ENCODE data around the gene LTO1.

Gene LTO1

GRCh38 chr11:69657456-69657910 lies 17.7 kb downstream of the LTO1 start:
- DNase-seq (ENCODE audit: low spot score) = no peak

GRCh38 chr11:69656536-69657455 lies 18.4 kb downstream of the LTO1 start:
- no peak for DNase-seq (ENCODE audit: low spot score)

- no peak for DNase-seq (ENCODE audit: low spot score)
Measured at GRCh38 chr11:69655479-69656428, 19.4 kb downstream of the LTO1 start.

- peak; percentile 87 for DNase-seq (ENCODE audit: low spot score)
Measured at GRCh38 chr11:69654660-69655478, 20.3 kb downstream of the LTO1 start.

- DNase-seq (ENCODE audit: low spot score) = no peak
Measured at GRCh38 chr11:69654001-69654659, 21.0 kb downstream of the LTO1 start.

GRCh38 chr11:69653406-69653960 lies 21.7 kb downstream of the LTO1 start:
- DNase-seq (ENCODE audit: low spot score) = no peak

GRCh38 chr11:69652999-69653398 lies 22.2 kb downstream of the LTO1 start:
- DNase-seq (ENCODE audit: low spot score) = no peak

- DNase-seq (ENCODE audit: low spot score) = no peak
Measured at GRCh38 chr11:69651834-69652620, 23.1 kb downstream of the LTO1 start.

- DNase-seq (ENCODE audit: low spot score) = no peak
Measured at GRCh38 chr11:69650832-69651344, 24.3 kb downstream of the LTO1 start.

GRCh38 chr11:69650081-69650831 lies 24.9 kb downstream of the LTO1 start:
- DNase-seq (ENCODE audit: low spot score) = no peak

- DNase-seq (ENCODE audit: low spot score) = no peak
Measured at GRCh38 chr11:69649576-69649900, 25.6 kb downstream of the LTO1 start.

- no peak for DNase-seq (ENCODE audit: low spot score)
Measured at GRCh38 chr11:69648679-69649575, 26.2 kb downstream of the LTO1 start.

- DNase-seq (ENCODE audit: low spot score) = no peak
Measured at GRCh38 chr11:69647761-69648497, 27.2 kb downstream of the LTO1 start.

- no peak for DNase-seq (ENCODE audit: low spot score)
Measured at GRCh38 chr11:69647390-69647748, 27.8 kb downstream of the LTO1 start.

GRCh38 chr11:69646493-69647389 lies 28.4 kb downstream of the LTO1 start:
- no peak for DNase-seq (ENCODE audit: low spot score)

GRCh38 chr11:69645801-69646492 lies 29.2 kb downstream of the LTO1 start:
- no peak for DNase-seq (ENCODE audit: low spot score)

Data from HuH-7.5 (cell line).